ENCODE results near the gene PARP12.

The PARP12 gene

GRCh38 chr7:139991269-139991666, 71.5 kb downstream of the PARP12 start:
- H3K4me1 ChIP-seq (ENCODE audit: insufficient read depth, insufficient read length), result peaks cover 1% of the 10 kb centered on the region
- TF ChIP-seq SUZ12 (IDR thresholded peaks at IDR 0.05; ENCODE audit: extremely low read depth, insufficient read depth, insufficient read length) (no peak), ZNF274 (IDR thresholded peaks at IDR 0.05; ENCODE audit: low read depth, low read length) (no peak), YY1 (IDR thresholded peaks at IDR 0.05; ENCODE audit: insufficient read depth, insufficient read length) (no peak)
- no peak for DNase-seq (ENCODE audit: low read depth, low spot score)
- no peaks in the 10 kb centered on the region for H3K27me3 ChIP-seq (ENCODE audit: insufficient read depth, insufficient read length)
- H3K36me3 ChIP-seq (ENCODE audit: insufficient read depth, insufficient read length, low read length), result no peaks in the 10 kb centered on the region
- H3K4me3 ChIP-seq (ENCODE audit: insufficient read length, low read depth), result no peak overlapping the region
- H3K9ac ChIP-seq (ENCODE audit: insufficient read length, low read depth), result no peak overlapping the region
- H3K9me3 ChIP-seq (ENCODE audit: insufficient read depth, low read length), result no peaks in the 10 kb centered on the region

- TF ChIP-seq YY1 (IDR thresholded peaks at IDR 0.05; ENCODE audit: insufficient read depth, insufficient read length) (no peak), ZNF274 (IDR thresholded peaks at IDR 0.05; ENCODE audit: low read depth, low read length) (no peak), SUZ12 (IDR thresholded peaks at IDR 0.05; ENCODE audit: extremely low read depth, insufficient read depth, insufficient read length) (no peak)
- no peak overlapping the region for H3K4me3 ChIP-seq (ENCODE audit: insufficient read length, low read depth)
- H3K27me3 ChIP-seq (ENCODE audit: insufficient read depth, insufficient read length), result no peaks in the 10 kb centered on the region
Observed at GRCh38 chr7:139990571-139991268, 72.0 kb downstream of the PARP12 start.

GRCh38 chr7:139990142-139990535, 72.6 kb downstream of the PARP12 start:
- no peak overlapping the region for H3K9ac ChIP-seq (ENCODE audit: insufficient read length, low read depth)

More at GRCh38 chr7:139990571-139991268, 72.0 kb downstream of the PARP12 start:
- Histone ChIP-seq H3K9me3 (ENCODE audit: insufficient read depth, low read length) (no peaks in the 10 kb centered on the region), H3K36me3 (ENCODE audit: insufficient read depth, insufficient read length, low read length) (no peaks in the 10 kb centered on the region), H3K9ac (ENCODE audit: insufficient read length, low read depth) (no peak overlapping the region), H3K4me1 (ENCODE audit: insufficient read depth, insufficient read length) (peaks cover 1% of the 10 kb centered on the region)
- DNase-seq (ENCODE audit: low read depth, low spot score), result no peak

GRCh38 chr7:139989366-139990141, 73.2 kb downstream of the PARP12 start:
- no peak for DNase-seq (ENCODE audit: low read depth, low spot score)
- Histone ChIP-seq H3K36me3 (ENCODE audit: insufficient read depth, insufficient read length, low read length) (no peaks in the 10 kb centered on the region), H3K9ac (ENCODE audit: insufficient read length, low read depth) (no peak overlapping the region), H3K27me3 (ENCODE audit: insufficient read depth, insufficient read length) (no peaks in the 10 kb centered on the region), H3K4me3 (ENCODE audit: insufficient read length, low read depth) (no peak overlapping the region), H3K9me3 (ENCODE audit: insufficient read depth, low read length) (no peaks in the 10 kb centered on the region), H3K4me1 (ENCODE audit: insufficient read depth, insufficient read length) (peaks cover 1% of the 10 kb centered on the region)
- no peak for TF ChIP-seq YY1 (IDR thresholded peaks at IDR 0.05; ENCODE audit: insufficient read depth, insufficient read length)
- no peak for TF ChIP-seq SUZ12 (IDR thresholded peaks at IDR 0.05; ENCODE audit: extremely low read depth, insufficient read depth, insufficient read length)
- no peak for TF ChIP-seq ZNF274 (IDR thresholded peaks at IDR 0.05; ENCODE audit: low read depth, low read length)

More at GRCh38 chr7:139990142-139990535, 72.6 kb downstream of the PARP12 start:
- no peak overlapping the region for H3K4me3 ChIP-seq (ENCODE audit: insufficient read length, low read depth)
- no peaks in the 10 kb centered on the region for H3K9me3 ChIP-seq (ENCODE audit: insufficient read depth, low read length)
- DNase-seq (ENCODE audit: low read depth, low spot score), result no peak
- H3K36me3 ChIP-seq (ENCODE audit: insufficient read depth, insufficient read length, low read length), result no peaks in the 10 kb centered on the region
- no peak for TF ChIP-seq ZNF274 (IDR thresholded peaks at IDR 0.05; ENCODE audit: low read depth, low read length)
- TF ChIP-seq SUZ12 (IDR thresholded peaks at IDR 0.05; ENCODE audit: extremely low read depth, insufficient read depth, insufficient read length), result no peak
- TF ChIP-seq YY1 (IDR thresholded peaks at IDR 0.05; ENCODE audit: insufficient read depth, insufficient read length), result no peak
- H3K4me1 ChIP-seq (ENCODE audit: insufficient read depth, insufficient read length), result peaks cover 1% of the 10 kb centered on the region
- H3K27me3 ChIP-seq (ENCODE audit: insufficient read depth, insufficient read length), result no peaks in the 10 kb centered on the region

- TF ChIP-seq SUZ12 (IDR thresholded peaks at IDR 0.05; ENCODE audit: extremely low read depth, insufficient read depth, insufficient read length) (no peak), ZNF274 (IDR thresholded peaks at IDR 0.05; ENCODE audit: low read depth, low read length) (no peak), YY1 (IDR thresholded peaks at IDR 0.05; ENCODE audit: insufficient read depth, insufficient read length) (no peak)
- H3K9ac ChIP-seq (ENCODE audit: insufficient read length, low read depth), result no peak overlapping the region
- H3K4me1 ChIP-seq (ENCODE audit: insufficient read depth, insufficient read length), result peaks cover 1% of the 10 kb centered on the region
Observed at GRCh38 chr7:139987691-139988516, 74.8 kb downstream of the PARP12 start.

DNA sequence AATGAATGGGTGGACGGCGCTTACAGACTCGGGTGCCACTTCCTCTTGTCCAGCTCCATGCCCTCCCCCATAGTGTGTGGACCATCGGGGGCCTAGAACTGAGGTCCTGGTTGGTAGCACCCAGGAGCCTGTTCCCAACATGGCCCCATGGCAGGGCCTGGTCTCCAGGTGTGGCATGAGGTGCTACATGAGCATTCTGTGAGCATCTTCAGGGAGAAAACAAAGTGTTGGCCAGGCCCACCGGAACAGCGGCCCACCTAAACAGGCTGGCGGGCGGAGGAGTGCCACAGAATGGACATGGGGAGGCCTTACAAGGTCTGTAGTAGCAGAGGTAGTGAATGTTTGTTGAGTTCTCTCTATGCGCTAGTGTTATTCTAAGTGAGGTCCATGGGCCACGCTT, 76.9 kb downstream of the PARP12 start:
- DNase-seq (ENCODE audit: low read depth, low spot score), result no peak
- Histone ChIP-seq H3K9me3 (ENCODE audit: insufficient read depth, low read length) (no peaks in the 10 kb centered on the region), H3K36me3 (ENCODE audit: insufficient read depth, insufficient read length, low read length) (no peaks in the 10 kb centered on the region), H3K4me1 (ENCODE audit: insufficient read depth, insufficient read length) (no peaks in the 10 kb centered on the region), H3K4me3 (ENCODE audit: insufficient read length, low read depth) (no peak overlapping the region), H3K27me3 (ENCODE audit: insufficient read depth, insufficient read length) (no peaks in the 10 kb centered on the region), H3K9ac (ENCODE audit: insufficient read length, low read depth) (no peak overlapping the region)
- TF ChIP-seq YY1 (IDR thresholded peaks at IDR 0.05; ENCODE audit: insufficient read depth, insufficient read length) (no peak), SUZ12 (IDR thresholded peaks at IDR 0.05; ENCODE audit: extremely low read depth, insufficient read depth, insufficient read length) (no peak), ZNF274 (IDR thresholded peaks at IDR 0.05; ENCODE audit: low read depth, low read length) (no peak)

More at GRCh38 chr7:139987691-139988516, 74.8 kb downstream of the PARP12 start:
- no peak overlapping the region for H3K4me3 ChIP-seq (ENCODE audit: insufficient read length, low read depth)
- H3K9me3 ChIP-seq (ENCODE audit: insufficient read depth, low read length), result no peaks in the 10 kb centered on the region
- H3K36me3 ChIP-seq (ENCODE audit: insufficient read depth, insufficient read length, low read length), result no peaks in the 10 kb centered on the region
- H3K27me3 ChIP-seq (ENCODE audit: insufficient read depth, insufficient read length), result no peaks in the 10 kb centered on the region
- no peak for DNase-seq (ENCODE audit: low read depth, low spot score)
